ENCODE data around the gene LRRC51.

- no peak for TF ChIP-seq CTCF (IDR thresholded peaks at IDR 0.05; ENCODE audit: low read length)
- TF ChIP-seq EZH2 (optimal IDR thresholded peaks at IDR 0.05; ENCODE audit: low read depth, low read length): no peak
- no peak for TF ChIP-seq EZH2phosphoT487 (IDR thresholded peaks at IDR 0.05; ENCODE audit: low read length)
These were observed 39.9 kb upstream of the LRRC51 start for GRCh38 chr11:72040491-72041363.
